ENCODE measurements around the gene SBK2. TPM values are rescaled to one million over a fixed set of nuclear protein-coding genes. Genes with fewer than 3 reads are reported as not detected.

The SBK2 gene
- total RNA-seq (2014; rRNA removed; shearing (Covaris generic)): 2.0 and 3.5 TPM in 2 replicates
- 0.82 and 1.1 TPM in 2 replicates for polyA plus RNA-seq (2016; fragmentation: Nextera tagmentation; extraction: Ambion mirVana)
- long read RNA-seq: 0 reads

DNA sequence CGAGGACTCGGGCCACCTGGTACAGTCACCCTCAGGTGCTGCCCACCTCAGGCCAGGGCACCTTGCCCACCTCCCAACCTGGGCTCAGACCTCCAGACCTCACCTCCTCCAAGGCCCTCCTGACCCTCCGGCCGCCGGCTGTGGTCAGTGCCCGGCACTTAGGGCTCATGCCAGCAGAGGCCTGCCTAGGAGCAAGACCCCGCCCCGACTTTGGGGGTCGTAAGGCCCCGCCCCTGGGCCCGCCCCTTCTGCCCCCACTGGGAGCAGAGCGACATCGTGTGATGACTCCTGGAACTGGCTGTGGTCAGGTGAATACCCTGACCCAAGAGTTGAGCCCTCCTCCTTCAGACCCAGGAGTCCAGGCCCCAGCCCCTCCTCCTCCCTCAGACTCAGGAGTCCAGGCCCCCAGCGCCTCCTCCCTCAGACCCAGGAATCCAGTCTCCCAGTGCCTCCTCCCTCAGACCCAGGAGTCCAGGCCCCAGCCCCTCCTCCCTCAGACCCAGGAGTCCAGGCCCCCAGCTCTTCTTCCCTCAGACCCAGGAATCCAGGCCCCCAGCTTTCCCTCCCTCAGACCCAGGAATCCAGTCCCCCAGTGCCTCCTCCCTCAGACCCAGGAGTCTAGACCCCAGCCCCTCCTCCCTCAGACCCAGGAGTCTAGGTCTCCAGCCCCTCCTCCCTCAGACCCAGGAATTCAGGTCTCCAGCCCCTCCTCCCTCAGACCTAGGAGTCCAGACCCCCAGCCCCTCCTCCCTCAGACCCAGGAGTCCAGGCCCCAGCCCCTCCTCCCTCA, at the start of gene SBK2:
Gene SBK2, minus strand, starts transcription at position 183 of the 790 bp plus-strand sequence. CDS start 839 bp downstream, outside the sequence.
- DNase-seq (ENCODE audit: low spot score) (peak; percentile 93), ATAC-seq (peak; percentile 94)
- Histone ChIP-seq H3K4me3 (peak within 1 kb of the TSS; percentile 36; the same call in 1 of the 2 replicates), H3K4me1 (ENCODE audit: insufficient read depth) (peaks cover 7% of the 10 kb centered on the region; the same call in 1 of the 2 replicates), H2AFZ (no peak within 1 kb of the TSS; the same call in 1 of the 2 replicates), H3K36me3 (ENCODE audit: insufficient read depth) (no peaks in the 10 kb centered on the region), H3F3A (replicated peaks; ENCODE audit: low read depth) (0 out of 2 replicates have a peak, but pooled peaks cover 7% of the 10 kb centered on the region), H4K20me1 (replicated peaks; ENCODE audit: insufficient read depth) (no peaks in the 10 kb centered on the region), H3K27me3 (ENCODE audit: insufficient read depth) (no peaks in the 10 kb centered on the region), H3K27ac (ENCODE audit: low read depth) (no peak within 1 kb of the TSS), H3K9me2 (ENCODE audit: insufficient read depth) (peaks cover 5% of the 10 kb centered on the region; the same call in 1 of the 2 replicates), H3K79me2 (replicated peaks; ENCODE audit: insufficient read depth) (no peaks in the 10 kb centered on the region), H3K4me2 (peak within 1 kb of the TSS; percentile 64)
- H3K4me3 Mint-ChIP-seq: no peak within 1 kb of the TSS
- no peaks in the 10 kb centered on the region; the same call in 2 of the 3 replicates for H3K36me3 Mint-ChIP-seq (ENCODE audit: low read depth)
- H3K27me3 Mint-ChIP-seq (ENCODE audit: insufficient read depth, low read depth, poor library complexity): peaks cover 13% of the 10 kb centered on the region
- TF ChIP-seq REST (IDR thresholded peaks at IDR 0.05; ENCODE audit: unreplicated experiment): no peak
- no peak for TF ChIP-seq EZH2 (IDR thresholded peaks at IDR 0.05; ENCODE audit: low read depth, unreplicated experiment)
- TF ChIP-seq STAT1 (IDR thresholded peaks at IDR 0.05; ENCODE audit: unreplicated experiment): no peak
- TF ChIP-seq CTCF (conservative IDR thresholded peaks at IDR 0.05; ENCODE audit: low read depth in 2 of 2): peak; percentile 57 to 87
- TF ChIP-seq POLR2AphosphoS5 (IDR thresholded peaks at IDR 0.05; ENCODE audit: low read depth): peak; percentile 55
- TF ChIP-seq, protein P1, sequence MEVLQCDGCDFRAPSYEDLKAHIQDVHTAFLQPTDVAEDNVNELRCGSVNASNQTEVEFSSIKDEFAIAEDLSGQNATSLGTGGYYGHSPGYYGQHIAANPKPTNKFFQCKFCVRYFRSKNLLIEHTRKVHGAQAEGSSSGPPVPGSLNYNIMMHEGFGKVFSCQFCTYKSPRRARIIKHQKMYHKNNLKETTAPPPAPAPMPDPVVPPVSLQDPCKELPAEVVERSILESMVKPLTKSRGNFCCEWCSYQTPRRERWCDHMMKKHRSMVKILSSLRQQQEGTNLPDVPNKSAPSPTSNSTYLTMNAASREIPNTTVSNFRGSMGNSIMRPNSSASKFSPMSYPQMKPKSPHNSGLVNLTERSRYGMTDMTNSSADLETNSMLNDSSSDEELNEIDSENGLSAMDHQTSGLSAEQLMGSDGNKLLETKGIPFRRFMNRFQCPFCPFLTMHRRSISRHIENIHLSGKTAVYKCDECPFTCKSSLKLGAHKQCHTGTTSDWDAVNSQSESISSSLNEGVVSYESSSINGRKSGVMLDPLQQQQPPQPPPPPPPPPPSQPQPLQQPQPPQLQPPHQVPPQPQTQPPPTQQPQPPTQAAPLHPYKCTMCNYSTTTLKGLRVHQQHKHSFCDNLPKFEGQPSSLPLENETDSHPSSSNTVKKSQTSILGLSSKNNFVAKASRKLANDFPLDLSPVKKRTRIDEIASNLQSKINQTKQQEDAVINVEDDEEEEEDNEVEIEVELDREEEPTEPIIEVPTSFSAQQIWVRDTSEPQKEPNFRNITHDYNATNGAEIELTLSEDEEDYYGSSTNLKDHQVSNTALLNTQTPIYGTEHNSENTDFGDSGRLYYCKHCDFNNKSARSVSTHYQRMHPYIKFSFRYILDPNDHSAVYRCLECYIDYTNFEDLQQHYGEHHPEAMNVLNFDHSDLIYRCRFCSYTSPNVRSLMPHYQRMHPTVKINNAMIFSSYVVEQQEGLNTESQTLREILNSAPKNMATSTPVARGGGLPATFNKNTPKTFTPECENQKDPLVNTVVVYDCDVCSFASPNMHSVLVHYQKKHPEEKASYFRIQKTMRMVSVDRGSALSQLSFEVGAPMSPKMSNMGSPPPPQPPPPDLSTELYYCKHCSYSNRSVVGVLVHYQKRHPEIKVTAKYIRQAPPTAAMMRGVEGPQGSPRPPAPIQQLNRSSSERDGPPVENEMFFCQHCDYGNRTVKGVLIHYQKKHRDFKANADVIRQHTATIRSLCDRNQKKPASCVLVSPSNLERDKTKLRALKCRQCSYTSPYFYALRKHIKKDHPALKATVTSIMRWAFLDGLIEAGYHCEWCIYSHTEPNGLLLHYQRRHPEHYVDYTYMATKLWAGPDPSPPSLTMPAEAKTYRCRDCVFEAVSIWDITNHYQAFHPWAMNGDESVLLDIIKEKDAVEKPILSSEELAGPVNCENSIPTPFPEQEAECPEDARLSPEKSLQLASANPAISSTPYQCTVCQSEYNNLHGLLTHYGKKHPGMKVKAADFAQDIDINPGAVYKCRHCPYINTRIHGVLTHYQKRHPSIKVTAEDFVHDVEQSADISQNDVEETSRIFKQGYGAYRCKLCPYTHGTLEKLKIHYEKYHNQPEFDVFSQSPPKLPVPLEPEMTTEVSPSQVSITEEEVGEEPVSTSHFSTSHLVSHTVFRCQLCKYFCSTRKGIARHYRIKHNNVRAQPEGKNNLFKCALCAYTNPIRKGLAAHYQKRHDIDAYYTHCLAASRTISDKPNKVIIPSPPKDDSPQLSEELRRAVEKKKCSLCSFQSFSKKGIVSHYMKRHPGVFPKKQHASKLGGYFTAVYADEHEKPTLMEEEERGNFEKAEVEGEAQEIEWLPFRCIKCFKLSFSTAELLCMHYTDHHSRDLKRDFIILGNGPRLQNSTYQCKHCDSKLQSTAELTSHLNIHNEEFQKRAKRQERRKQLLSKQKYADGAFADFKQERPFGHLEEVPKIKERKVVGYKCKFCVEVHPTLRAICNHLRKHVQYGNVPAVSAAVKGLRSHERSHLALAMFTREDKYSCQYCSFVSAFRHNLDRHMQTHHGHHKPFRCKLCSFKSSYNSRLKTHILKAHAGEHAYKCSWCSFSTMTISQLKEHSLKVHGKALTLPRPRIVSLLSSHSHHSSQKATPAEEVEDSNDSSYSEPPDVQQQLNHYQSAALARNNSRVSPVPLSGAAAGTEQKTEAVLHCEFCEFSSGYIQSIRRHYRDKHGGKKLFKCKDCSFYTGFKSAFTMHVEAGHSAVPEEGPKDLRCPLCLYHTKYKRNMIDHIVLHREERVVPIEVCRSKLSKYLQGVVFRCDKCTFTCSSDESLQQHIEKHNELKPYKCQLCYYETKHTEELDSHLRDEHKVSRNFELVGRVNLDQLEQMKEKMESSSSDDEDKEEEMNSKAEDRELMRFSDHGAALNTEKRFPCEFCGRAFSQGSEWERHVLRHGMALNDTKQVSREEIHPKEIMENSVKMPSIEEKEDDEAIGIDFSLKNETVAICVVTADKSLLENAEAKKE (CRISPR knock-in tag; IDR thresholded peaks at IDR 0.05): no peak
- H3K9me3 Mint-ChIP-seq: peaks cover 3% of the 10 kb centered on the region; the same call in 2 of the 3 replicates
- peaks cover 6% of the 10 kb centered on the region for H3K4me1 Mint-ChIP-seq
- H3K27ac Mint-ChIP-seq: peak within 1 kb of the TSS; percentile 44; the same call in 1 of the 2 replicates
